HEK293 (cell line): ENCODE results near the gene SLC11A2.

Experiments
- CTCF ChIP-seq: fragments of 450-650 bp; formaldehyde crosslinking; IDR thresholded peaks from 2 replicates; pipeline ENCODE4 v1.5.1; 2016; ENCODE audit warnings: missing biosample characterization, missing genetic modification characterization
- KLF1 ChIP-seq: fragments of 450-650 bp; formaldehyde crosslinking; IDR thresholded peaks from 2 replicates; pipeline ENCODE4 v1.5.1; 2016; ENCODE audit warnings: missing biosample characterization, missing genetic modification characterization
- KLF7 ChIP-seq: fragments of 450-650 bp; formaldehyde crosslinking; IDR thresholded peaks from 2 replicates; pipeline ENCODE4 v1.5.1; 2016; ENCODE audit warnings: missing biosample characterization, missing genetic modification characterization, borderline replicate concordance
- MZF1 ChIP-seq: fragments of 450-650 bp; formaldehyde crosslinking; IDR thresholded peaks from 2 replicates; pipeline ENCODE4 v1.5.1; 2017; ENCODE audit warnings: missing biosample characterization, missing genetic modification characterization, borderline replicate concordance
- OVOL3 ChIP-seq: fragments of 450-650 bp; formaldehyde crosslinking; IDR thresholded peaks from 2 replicates; pipeline ENCODE4 v1.5.1; 2016; ENCODE audit warnings: missing biosample characterization, missing genetic modification characterization
- SALL2 ChIP-seq: fragments of 450-650 bp; formaldehyde crosslinking; IDR thresholded peaks from 2 replicates; pipeline ENCODE4 v1.5.0; 2017; ENCODE audit warnings: missing biosample characterization, mild to moderate bottlenecking, missing genetic modification characterization, borderline replicate concordance
- SCRT1 ChIP-seq: fragments of 450-650 bp; formaldehyde crosslinking; IDR thresholded peaks from 2 replicates; pipeline ENCODE4 v1.5.1; 2016; ENCODE audit warnings: missing biosample characterization, missing genetic modification characterization, borderline replicate concordance
- SETDB1 ChIP-seq: IDR thresholded peaks from one replicate; pipeline ENCODE4 v1.6.1; 2017; ENCODE audit warnings: mild to moderate bottlenecking, low read length, moderate library complexity, mixed read lengths; ENCODE audit not compliant: insufficient read length
- SP2 ChIP-seq: fragments of 450-650 bp; formaldehyde crosslinking; IDR thresholded peaks from 2 replicates; pipeline ENCODE4 v1.5.1; 2016; ENCODE audit warnings: missing biosample characterization, missing genetic modification characterization
- ZFHX2 ChIP-seq: fragments of 450-650 bp; formaldehyde crosslinking; conservative IDR thresholded peaks from 2 replicates; pipeline ENCODE4 v1.5.1; 2016; ENCODE audit warnings: missing biosample characterization, missing genetic modification characterization
- ZFP41 ChIP-seq: fragments of 450-650 bp; formaldehyde crosslinking; IDR thresholded peaks from 2 replicates; pipeline ENCODE4 v1.5.1; 2016; ENCODE audit warnings: missing biosample characterization, missing genetic modification characterization, borderline replicate concordance
- ZNF112 ChIP-seq: fragments of 450-650 bp; formaldehyde crosslinking; IDR thresholded peaks from 2 replicates; pipeline ENCODE4 v1.5.0; 2017; ENCODE audit warnings: missing biosample characterization, missing genetic modification characterization
- ZNF132 ChIP-seq: fragments of 450-650 bp; formaldehyde crosslinking; IDR thresholded peaks from 2 replicates; pipeline ENCODE4 v1.5.1; 2017; ENCODE audit warnings: missing biosample characterization, missing genetic modification characterization, borderline replicate concordance
- ZNF16 ChIP-seq: fragments of 450-650 bp; formaldehyde crosslinking; IDR thresholded peaks from 2 replicates; pipeline ENCODE4 v1.5.1; 2016; ENCODE audit warnings: low read depth, missing biosample characterization, missing genetic modification characterization
- ZNF184 ChIP-seq: fragments of 450-650 bp; IDR thresholded peaks from 2 replicates; pipeline ENCODE4 v1.5.1; 2018; ENCODE audit warnings: missing biosample characterization, mild to moderate bottlenecking, missing genetic modification characterization
- ZNF23 ChIP-seq: fragments of 450-650 bp; formaldehyde crosslinking; IDR thresholded peaks from 2 replicates; pipeline ENCODE4 v1.5.1; 2016; ENCODE audit warnings: missing biosample characterization, missing genetic modification characterization, borderline replicate concordance
- ZNF274 ChIP-seq, 2 experiments: fragments of 200-500 bp in 1 of 2; fragments of 450-650 bp in 1 of 2; sonication (Bioruptor generic) in 1 of 2; formaldehyde crosslinking in 1 of 2; IDR thresholded peaks; 2 replicates each; pipeline versions ENCODE4 v1.5.1 to v1.6.1; 2014 to 2016; ENCODE audit warnings: borderline replicate concordance in 1 of 2, inconsistent platforms in 1 of 2, low read length in 1 of 2, missing biosample characterization in 1 of 2, missing genetic modification characterization in 1 of 2
- ZNF335 ChIP-seq: fragments of 450-650 bp; formaldehyde crosslinking; conservative IDR thresholded peaks from 2 replicates; pipeline ENCODE4 v1.5.1; 2016; ENCODE audit warnings: missing biosample characterization, missing genetic modification characterization
- ZNF341 ChIP-seq: fragments of 450-650 bp; formaldehyde crosslinking; IDR thresholded peaks from 2 replicates; pipeline ENCODE4; 2016; ENCODE audit warnings: low read depth, missing biosample characterization, missing genetic modification characterization
- ZNF37A ChIP-seq: fragments of 450-650 bp; IDR thresholded peaks from 2 replicates; pipeline ENCODE4 v1.5.1; 2018; ENCODE audit warnings: missing biosample characterization, missing genetic modification characterization
- ZNF501 ChIP-seq: fragments of 450-650 bp; formaldehyde crosslinking; IDR thresholded peaks from 2 replicates; pipeline ENCODE4 v1.5.1; 2016; ENCODE audit warnings: missing biosample characterization, missing genetic modification characterization
- ZNF529 ChIP-seq: fragments of 450-650 bp; formaldehyde crosslinking; IDR thresholded peaks from 2 replicates; pipeline ENCODE4 v1.5.1; 2017; ENCODE audit warnings: missing genetic modification characterization, missing biosample characterization; ENCODE audit not compliant: insufficient replicate concordance
- ZNF600 ChIP-seq: fragments of 450-650 bp; formaldehyde crosslinking; IDR thresholded peaks from 2 replicates; pipeline ENCODE4 v1.5.1; 2016; ENCODE audit warnings: missing biosample characterization, missing genetic modification characterization
- ZNF626 ChIP-seq: fragments of 450-650 bp; sonication (Bioruptor Pico); formaldehyde crosslinking; IDR thresholded peaks from 2 replicates; pipeline ENCODE4 v1.5.1; 2018; ENCODE audit warnings: missing biosample characterization, missing genetic modification characterization, inconsistent platforms
- ZNF664 ChIP-seq: fragments of 450-650 bp; formaldehyde crosslinking; IDR thresholded peaks from 2 replicates; pipeline ENCODE4 v1.5.1; 2016; ENCODE audit warnings: missing biosample characterization, missing genetic modification characterization
- ZNF768 ChIP-seq: fragments of 450-650 bp; formaldehyde crosslinking; IDR thresholded peaks from 2 replicates; pipeline ENCODE4 v1.5.1; 2018; ENCODE audit warnings: missing biosample characterization, mild to moderate bottlenecking, missing genetic modification characterization
- ZNF777 ChIP-seq: fragments of 450-650 bp; formaldehyde crosslinking; IDR thresholded peaks from 2 replicates; pipeline ENCODE4 v1.5.1; 2017; ENCODE audit warnings: missing biosample characterization, missing genetic modification characterization, borderline replicate concordance
- TF ChIP-seq, protein P1 (sequence below): fragments of 450-650 bp; formaldehyde crosslinking; conservative IDR thresholded peaks from 2 replicates; pipeline ENCODE4 v1.5.1; 2016; ENCODE audit warnings: low read depth, missing biosample characterization, missing genetic modification characterization
- TF ChIP-seq, protein P2 (sequence below): fragments of 450-650 bp; formaldehyde crosslinking; IDR thresholded peaks from 2 replicates; pipeline ENCODE4 v1.5.1; 2016; ENCODE audit warnings: missing biosample characterization, missing genetic modification characterization
- TF ChIP-seq, protein P3 (sequence below): fragments of 450-650 bp; formaldehyde crosslinking; IDR thresholded peaks from 2 replicates; pipeline ENCODE4; 2016; ENCODE audit warnings: missing biosample characterization, missing genetic modification characterization

Gene SLC11A2

GRCh38 chr12:51025836-51026638 is at the start of gene SLC11A2 (continued):
- no peak; the same call in 1 of the 2 replicates for TF ChIP-seq ZNF777
- TF ChIP-seq ZNF529 (tag by site-specific recombination), result no peak
- no peak for TF ChIP-seq ZNF16 (tag by site-specific recombination)
- TF ChIP-seq MZF1 (tag by site-specific recombination), result no peak
- peak; percentile 70; the same call in 1 of the 2 replicates for TF ChIP-seq KLF7 (tag by site-specific recombination)
- peak; percentile 92; the same call in 1 of the 2 replicates for TF ChIP-seq ZNF501 (tag by site-specific recombination)
- TF ChIP-seq ZNF664 (tag by site-specific recombination), result no peak
- no peak for TF ChIP-seq ZNF626
- peak; percentile 84 for TF ChIP-seq KLF1 (tag by site-specific recombination)
- TF ChIP-seq, protein P1, sequence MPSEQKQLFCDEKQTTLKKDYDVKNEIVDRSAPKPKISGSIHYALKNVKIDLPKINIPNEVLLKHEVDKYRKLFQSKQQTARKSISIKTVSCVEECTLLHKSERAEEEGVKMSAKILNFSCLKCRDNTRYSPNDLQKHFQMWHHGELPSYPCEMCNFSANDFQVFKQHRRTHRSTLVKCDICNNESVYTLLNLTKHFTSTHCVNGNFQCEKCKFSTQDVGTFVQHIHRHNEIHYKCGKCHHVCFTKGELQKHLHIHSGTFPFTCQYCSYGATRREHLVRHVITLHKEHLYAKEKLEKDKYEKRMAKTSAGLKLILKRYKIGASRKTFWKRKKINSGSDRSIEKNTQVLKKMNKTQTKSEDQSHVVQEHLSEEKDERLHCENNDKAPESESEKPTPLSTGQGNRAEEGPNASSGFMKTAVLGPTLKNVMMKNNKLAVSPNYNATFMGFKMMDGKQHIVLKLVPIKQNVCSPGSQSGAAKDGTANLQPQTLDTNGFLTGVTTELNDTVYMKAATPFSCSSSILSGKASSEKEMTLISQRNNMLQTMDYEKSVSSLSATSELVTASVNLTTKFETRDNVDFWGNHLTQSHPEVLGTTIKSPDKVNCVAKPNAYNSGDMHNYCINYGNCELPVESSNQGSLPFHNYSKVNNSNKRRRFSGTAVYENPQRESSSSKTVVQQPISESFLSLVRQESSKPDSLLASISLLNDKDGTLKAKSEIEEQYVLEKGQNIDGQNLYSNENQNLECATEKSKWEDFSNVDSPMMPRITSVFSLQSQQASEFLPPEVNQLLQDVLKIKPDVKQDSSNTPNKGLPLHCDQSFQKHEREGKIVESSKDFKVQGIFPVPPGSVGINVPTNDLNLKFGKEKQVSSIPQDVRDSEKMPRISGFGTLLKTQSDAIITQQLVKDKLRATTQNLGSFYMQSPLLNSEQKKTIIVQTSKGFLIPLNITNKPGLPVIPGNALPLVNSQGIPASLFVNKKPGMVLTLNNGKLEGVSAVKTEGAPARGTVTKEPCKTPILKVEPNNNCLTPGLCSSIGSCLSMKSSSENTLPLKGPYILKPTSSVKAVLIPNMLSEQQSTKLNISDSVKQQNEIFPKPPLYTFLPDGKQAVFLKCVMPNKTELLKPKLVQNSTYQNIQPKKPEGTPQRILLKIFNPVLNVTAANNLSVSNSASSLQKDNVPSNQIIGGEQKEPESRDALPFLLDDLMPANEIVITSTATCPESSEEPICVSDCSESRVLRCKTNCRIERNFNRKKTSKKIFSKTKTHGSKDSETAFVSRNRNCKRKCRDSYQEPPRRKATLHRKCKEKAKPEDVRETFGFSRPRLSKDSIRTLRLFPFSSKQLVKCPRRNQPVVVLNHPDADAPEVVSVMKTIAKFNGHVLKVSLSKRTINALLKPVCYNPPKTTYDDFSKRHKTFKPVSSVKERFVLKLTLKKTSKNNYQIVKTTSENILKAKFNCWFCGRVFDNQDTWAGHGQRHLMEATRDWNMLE (tag by site-specific recombination), result no peak
- TF ChIP-seq ZFP41, result 0 out of 2 replicates have a peak, but pooled peaks have one; percentile 17
- TF ChIP-seq ZNF112 (tag by site-specific recombination), result no peak
- TF ChIP-seq, protein P2, sequence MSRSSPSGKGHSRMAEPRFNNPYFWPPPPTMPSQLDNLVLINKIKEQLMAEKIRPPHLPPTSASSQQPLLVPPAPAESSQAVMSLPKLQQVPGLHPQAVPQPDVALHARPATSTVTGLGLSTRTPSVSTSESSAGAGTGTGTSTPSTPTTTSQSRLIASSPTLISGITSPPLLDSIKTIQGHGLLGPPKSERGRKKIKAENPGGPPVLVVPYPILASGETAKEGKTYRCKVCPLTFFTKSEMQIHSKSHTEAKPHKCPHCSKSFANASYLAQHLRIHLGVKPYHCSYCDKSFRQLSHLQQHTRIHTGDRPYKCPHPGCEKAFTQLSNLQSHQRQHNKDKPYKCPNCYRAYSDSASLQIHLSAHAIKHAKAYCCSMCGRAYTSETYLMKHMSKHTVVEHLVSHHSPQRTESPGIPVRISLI (tag by site-specific recombination), result no peak
- 0 out of 2 replicates have a peak, but pooled peaks have one; percentile 42 for TF ChIP-seq CTCF (tag by site-specific recombination)
- TF ChIP-seq ZNF600 (tag by site-specific recombination), result peak; percentile 96
- TF ChIP-seq ZNF132 (tag by site-specific recombination), result no peak
- TF ChIP-seq SP2 (tag by site-specific recombination), result peak; percentile 93
- TF ChIP-seq SALL2 (tag by site-specific recombination), result no peak
- peak; percentile 89 for TF ChIP-seq ZNF341 (tag by site-specific recombination)
- no peak for TF ChIP-seq ZNF37A (tag by site-specific recombination)
- TF ChIP-seq, protein P3, sequence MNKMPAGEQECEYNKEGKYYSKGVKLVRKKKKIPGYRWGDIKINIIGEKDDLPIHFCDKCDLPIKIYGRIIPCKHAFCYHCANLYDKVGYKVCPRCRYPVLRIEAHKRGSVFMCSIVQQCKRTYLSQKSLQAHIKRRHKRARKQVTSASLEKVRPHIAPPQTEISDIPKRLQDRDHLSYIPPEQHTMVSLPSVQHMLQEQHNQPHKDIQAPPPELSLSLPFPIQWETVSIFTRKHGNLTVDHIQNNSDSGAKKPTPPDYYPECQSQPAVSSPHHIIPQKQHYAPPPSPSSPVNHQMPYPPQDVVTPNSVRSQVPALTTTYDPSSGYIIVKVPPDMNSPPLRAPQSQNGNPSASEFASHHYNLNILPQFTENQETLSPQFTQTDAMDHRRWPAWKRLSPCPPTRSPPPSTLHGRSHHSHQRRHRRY (tag by site-specific recombination), result no peak
- peak; percentile 98 for TF ChIP-seq ZNF335 (tag by site-specific recombination)
- TF ChIP-seq ZNF23, result no peak
- no peak for TF ChIP-seq ZNF274 (IDR thresholded peaks at IDR 0.05; ENCODE audit: low read length)
- no peak for TF ChIP-seq ZNF274 (tag by site-specific recombination; IDR thresholded peaks at IDR 0.05; ENCODE audit: borderline replicate concordance)
- no peak for TF ChIP-seq ZNF768 (tag by site-specific recombination)
- TF ChIP-seq SCRT1 (tag by site-specific recombination), result peak; percentile 69; the same call in 1 of the 2 replicates
- TF ChIP-seq SETDB1, result no peak
- TF ChIP-seq ZFHX2 (tag by site-specific recombination), result peak; percentile 97
- peak; percentile 54; the same call in 1 of the 2 replicates for TF ChIP-seq OVOL3
- TF ChIP-seq ZNF184 (tag by site-specific recombination), result no peak
